GM12864 (cell line): Measurements from ENCODE around the gene ARHGAP6.

Source experiments
- DNase-seq: peaks from one replicate; pipeline ENCODE4 v3.0.0-alpha.2; 2011; ENCODE audit warnings: low read depth
- H3K4me3 ChIP-seq: 2 replicates; pipeline ENCODE4 v1.5.1; 2011; ENCODE audit warnings: mild to moderate bottlenecking, low read depth, low read length, control low read depth
- TF ChIP-seq, protein P1 (sequence below): IDR thresholded peaks from 2 replicates; pipeline ENCODE4 v1.5.1; 2011; ENCODE audit warnings: low read depth, mild to moderate bottlenecking, moderate library complexity, low read length, control low read depth, inconsistent platforms; ENCODE audit errors: missing control alignments

The ARHGAP6 gene

DNA sequence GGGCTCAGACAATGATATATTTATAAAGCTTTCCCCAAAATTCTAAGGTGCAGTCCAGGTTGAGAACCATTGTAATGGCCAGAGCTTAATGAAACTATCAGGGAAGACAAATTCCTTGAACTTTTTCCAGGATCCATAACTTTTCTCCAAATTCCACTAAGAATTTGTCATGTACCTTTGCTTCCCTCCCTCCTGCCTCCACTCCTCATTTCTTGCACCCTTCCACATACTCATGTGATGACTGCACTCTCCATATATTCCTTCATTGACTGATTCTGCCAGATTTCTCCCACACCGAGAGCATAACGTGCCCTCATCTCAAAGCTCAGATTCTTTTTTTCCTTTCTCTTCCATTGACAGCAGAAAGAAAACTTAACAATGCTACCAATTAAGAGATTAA, 393.4 kb downstream of the ARHGAP6 start:
- no peak for DNase-seq
- H3K4me3 ChIP-seq = no peak overlapping the region
- TF ChIP-seq, protein P1, sequence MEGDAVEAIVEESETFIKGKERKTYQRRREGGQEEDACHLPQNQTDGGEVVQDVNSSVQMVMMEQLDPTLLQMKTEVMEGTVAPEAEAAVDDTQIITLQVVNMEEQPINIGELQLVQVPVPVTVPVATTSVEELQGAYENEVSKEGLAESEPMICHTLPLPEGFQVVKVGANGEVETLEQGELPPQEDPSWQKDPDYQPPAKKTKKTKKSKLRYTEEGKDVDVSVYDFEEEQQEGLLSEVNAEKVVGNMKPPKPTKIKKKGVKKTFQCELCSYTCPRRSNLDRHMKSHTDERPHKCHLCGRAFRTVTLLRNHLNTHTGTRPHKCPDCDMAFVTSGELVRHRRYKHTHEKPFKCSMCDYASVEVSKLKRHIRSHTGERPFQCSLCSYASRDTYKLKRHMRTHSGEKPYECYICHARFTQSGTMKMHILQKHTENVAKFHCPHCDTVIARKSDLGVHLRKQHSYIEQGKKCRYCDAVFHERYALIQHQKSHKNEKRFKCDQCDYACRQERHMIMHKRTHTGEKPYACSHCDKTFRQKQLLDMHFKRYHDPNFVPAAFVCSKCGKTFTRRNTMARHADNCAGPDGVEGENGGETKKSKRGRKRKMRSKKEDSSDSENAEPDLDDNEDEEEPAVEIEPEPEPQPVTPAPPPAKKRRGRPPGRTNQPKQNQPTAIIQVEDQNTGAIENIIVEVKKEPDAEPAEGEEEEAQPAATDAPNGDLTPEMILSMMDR = no peak

DNA sequence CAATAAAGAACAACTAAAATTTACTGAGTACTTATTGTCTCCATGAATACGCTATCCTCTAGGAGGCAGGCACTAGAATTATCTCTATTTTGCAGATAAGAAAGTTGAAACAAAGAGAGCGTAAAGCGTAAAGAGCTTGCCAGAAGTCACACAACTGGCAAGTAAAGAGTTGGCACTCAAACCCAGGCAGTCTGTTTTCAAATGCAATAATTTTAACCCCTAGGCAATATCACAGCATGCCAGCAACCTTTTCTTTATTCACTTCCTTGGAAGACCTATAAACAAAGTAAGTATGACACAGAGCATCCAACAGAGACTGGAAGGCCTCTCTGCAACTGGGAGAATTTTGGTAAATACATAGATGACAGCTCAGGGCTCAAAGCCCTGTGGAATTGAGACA, 395.7 kb downstream of the ARHGAP6 start:
- TF ChIP-seq, protein P1 = no peak
- no peak overlapping the region for H3K4me3 ChIP-seq
- no peak for DNase-seq

DNA sequence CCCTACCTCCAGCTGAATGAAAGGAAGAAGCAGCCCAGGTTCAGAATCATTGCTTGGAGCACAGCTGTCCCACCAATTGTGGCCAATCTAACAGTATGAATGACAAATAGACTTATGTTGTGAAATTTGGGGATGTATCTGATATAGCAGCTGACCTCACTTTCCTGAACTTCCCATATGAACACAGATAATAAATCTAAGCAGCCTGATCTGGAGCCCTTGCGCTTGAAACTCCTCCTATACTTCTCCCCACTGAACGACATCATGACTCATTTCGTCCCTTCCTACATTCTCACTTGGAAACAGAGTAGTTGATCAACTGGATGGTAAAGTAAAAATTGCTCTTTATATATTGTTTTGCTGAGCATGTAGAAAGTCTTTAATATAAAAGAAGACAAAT, 396.7 kb downstream of the ARHGAP6 start:
- TF ChIP-seq, protein P1 = no peak
- no peak for DNase-seq
- no peak overlapping the region for H3K4me3 ChIP-seq

DNA sequence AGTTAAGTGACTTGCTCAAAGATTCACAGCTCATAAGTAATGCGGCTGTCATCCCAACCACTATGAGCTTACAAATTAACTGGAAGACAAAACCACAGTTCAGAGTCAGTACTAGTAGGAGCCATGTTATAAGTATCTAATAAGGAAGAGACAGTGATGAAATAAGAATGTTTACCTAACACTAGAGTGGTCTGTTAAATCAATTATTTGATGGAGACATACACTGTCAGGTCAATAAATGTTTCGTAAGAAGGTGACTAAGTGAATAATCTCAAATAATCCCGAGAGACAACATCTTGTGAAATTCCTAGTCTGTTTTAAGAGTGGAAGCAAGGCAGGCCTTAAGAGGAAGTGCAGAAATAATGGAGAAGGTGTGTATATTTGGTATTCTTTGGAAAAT, 398.3 kb downstream of the ARHGAP6 start:
- DNase-seq = no peak
- H3K4me3 ChIP-seq = no peak overlapping the region
- TF ChIP-seq, protein P1 = no peak

DNA sequence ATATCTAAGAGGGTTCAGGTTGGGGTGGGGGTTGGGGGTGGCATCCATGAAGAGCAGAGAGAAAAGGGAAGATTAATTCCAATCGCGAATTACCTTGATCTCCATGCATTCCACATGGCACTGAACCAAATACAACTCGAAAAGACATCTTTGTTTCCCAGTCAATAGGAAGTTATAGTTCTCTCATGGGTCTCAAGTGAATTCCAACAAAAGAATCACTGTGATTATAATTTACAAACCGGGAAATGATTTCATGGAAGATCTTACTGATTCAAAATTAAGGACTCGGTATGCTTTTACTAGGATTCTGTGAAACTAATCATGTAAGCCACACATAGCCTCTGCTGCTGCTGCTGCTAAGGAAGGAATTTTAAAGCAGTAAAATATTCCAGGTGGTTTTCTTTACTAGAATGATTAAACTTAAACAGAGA, 399.1 kb downstream of the ARHGAP6 start:
- no peak overlapping the region for H3K4me3 ChIP-seq

DNA sequence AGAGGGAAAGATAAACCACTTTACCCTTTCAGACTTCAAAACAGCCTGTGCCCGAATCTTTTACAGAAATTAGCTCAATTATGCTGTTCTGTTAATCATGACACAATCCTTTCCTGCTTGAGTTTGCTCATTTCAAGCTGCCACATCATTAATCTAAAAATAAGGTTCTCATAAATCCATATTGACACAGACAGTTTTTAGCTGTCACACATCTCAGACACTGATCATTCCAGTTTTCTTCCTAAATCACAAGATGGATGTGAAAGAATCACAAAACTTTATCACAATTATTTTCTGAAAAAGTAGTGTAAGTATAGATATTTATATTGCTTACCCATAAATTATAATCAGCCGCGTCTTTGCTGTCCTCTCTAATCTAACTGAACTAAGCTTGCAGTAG, 400.4 kb downstream of the ARHGAP6 start:
- TF ChIP-seq, protein P1 = no peak
- H3K4me3 ChIP-seq = no peak overlapping the region
- DNase-seq = no peak

More for the DNA sequence above, 399.1 kb downstream of the ARHGAP6 start:
- no peak for DNase-seq
- TF ChIP-seq, protein P1 = no peak

DNA sequence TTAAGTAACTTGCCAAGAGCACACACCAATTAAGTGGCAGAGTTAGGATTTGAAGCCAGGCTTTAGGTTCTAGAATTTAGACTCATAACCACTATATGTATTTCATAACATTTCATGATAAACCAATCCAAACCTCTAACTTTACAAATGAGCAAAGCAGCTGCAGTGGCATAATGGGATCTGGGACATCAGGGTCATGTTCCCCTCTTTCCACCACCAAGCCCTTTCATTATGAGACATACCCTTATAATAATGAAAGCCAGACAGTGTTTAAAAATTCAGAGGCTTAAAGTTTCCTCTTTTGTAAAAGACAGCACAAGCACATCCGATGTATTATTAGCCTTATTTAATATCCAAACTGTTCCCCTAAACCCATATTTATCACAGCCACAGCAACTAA, 400.8 kb downstream of the ARHGAP6 start:
- DNase-seq = no peak
- no peak overlapping the region for H3K4me3 ChIP-seq
- TF ChIP-seq, protein P1 = no peak
